Measurements from ENCODE around the gene TAOK3.

The TAOK3 gene

GRCh38 chr12:118334939-118335567, 37.7 kb downstream of the TAOK3 start:
- CTCF ChIA-PET: interaction anchor here (0.6 to 2.5 kb wide), 5 partner anchors 8 to 38 kb away, joined by 3 to 12 read pairs (median 6); partner anchors contain the start of gene TAOK3
- no CpG with 5 or more reads among the region's 4 CpGs for WGBS (ENCODE audit: insufficient coverage)
- peak in 1 of 3 donors; percentile 47 for DNase-seq
- Histone ChIP-seq H3K27me3 (replicated peaks in 2 of 5; ENCODE audit: control insufficient read depth in 4 of 5, insufficient read depth in 5 of 5, low read length in 4 of 5) (no peaks in the 10 kb centered on the region), H3K4me3 (ENCODE audit: control insufficient read depth in 1 of 7, extremely low read depth in 1 of 7, insufficient read depth in 4 of 7, low read depth in 2 of 7, low read length in 6 of 7) (no peak overlapping the region), H3K4me1 (ENCODE audit: control extremely low read depth in 1 of 4, control insufficient read depth in 4 of 4, insufficient read depth in 4 of 4, low read length in 3 of 4) (peaks cover 12 to 63% (median 38%) of the 10 kb centered on the region in 4 experiments), H3K27ac (ENCODE audit: insufficient read depth in 1 of 2, low read depth in 1 of 2, low read length in 2 of 2, poor library complexity in 1 of 2, severe bottlenecking in 2 of 2) (no peak overlapping the region), H3K9me3 (ENCODE audit: control extremely low read depth in 1 of 5, control insufficient read depth in 4 of 5, insufficient read depth in 2 of 5, low read depth in 1 of 5, low read length in 4 of 5) (no peaks in the 10 kb centered on the region), H3K36me3 (ENCODE audit: control insufficient read depth in 4 of 4, insufficient read depth in 4 of 4, low read length in 3 of 4) (peaks cover 0 to 7% (median 5%) of the 10 kb centered on the region in 4 experiments)
- POLR2A ChIA-PET: interaction anchor here (0.7 kb wide), 1 partner anchor 14 kb away, joined by 3 read pairs; no protein-coding TSS in a partner anchor

- WGBS (ENCODE audit: insufficient coverage): no CpG with 5 or more reads among the region's 3 CpGs
- DNase-seq: no peak
- CTCF ChIA-PET: interaction anchor here (0.6 to 2.5 kb wide), 4 partner anchors 20 to 34 kb away, joined by 3 to 12 read pairs (median 4); no protein-coding TSS in a partner anchor
- H3K27ac ChIP-seq (ENCODE audit: insufficient read depth in 1 of 2, low read depth in 1 of 2, low read length in 2 of 2, poor library complexity in 1 of 2, severe bottlenecking in 2 of 2): no peak overlapping the region
- no peaks in the 10 kb centered on the region for H3K9me3 ChIP-seq (ENCODE audit: control extremely low read depth in 1 of 5, control insufficient read depth in 4 of 5, insufficient read depth in 2 of 5, low read depth in 1 of 5, low read length in 4 of 5)
- no peak overlapping the region for H3K4me3 ChIP-seq (ENCODE audit: control insufficient read depth in 1 of 7, extremely low read depth in 1 of 7, insufficient read depth in 4 of 7, low read depth in 2 of 7, low read length in 6 of 7)
- no peaks in the 10 kb centered on the region for H3K27me3 ChIP-seq (replicated peaks in 2 of 5; ENCODE audit: control insufficient read depth in 4 of 5, insufficient read depth in 5 of 5, low read length in 4 of 5)
- POLR2A ChIA-PET: no interaction called here
- H3K36me3 ChIP-seq (ENCODE audit: control insufficient read depth in 4 of 4, insufficient read depth in 4 of 4, low read length in 3 of 4): peaks cover 0 to 7% (median 5%) of the 10 kb centered on the region in 4 experiments
- peaks cover 11 to 71% (median 43%) of the 10 kb centered on the region in 4 experiments for H3K4me1 ChIP-seq (ENCODE audit: control extremely low read depth in 1 of 4, control insufficient read depth in 4 of 4, insufficient read depth in 4 of 4, low read length in 3 of 4)
These were observed 38.5 kb downstream of the TAOK3 start for GRCh38 chr12:118334241-118334640.

- ChIA-PET POLR2A (interaction anchor here (0.6 kb wide), 1 partner anchor 25 kb away, joined by 3 read pairs; no protein-coding TSS in a partner anchor), CTCF (interaction anchor here (0.9 to 4.2 kb wide), 4 partner anchors 14 to 42 kb away, joined by 3 to 23 read pairs (median 12); partner anchors contain the start of genes SUDS3 and TAOK3)
- no CpG with 5 or more reads among the region's 4 CpGs for WGBS (ENCODE audit: insufficient coverage)
- Histone ChIP-seq H3K4me1 (ENCODE audit: control extremely low read depth in 1 of 4, control insufficient read depth in 4 of 4, insufficient read depth in 4 of 4, low read length in 3 of 4) (peaks cover 21 to 76% (median 52%) of the 10 kb centered on the region in 4 experiments), H3K4me3 (ENCODE audit: control insufficient read depth in 1 of 7, extremely low read depth in 1 of 7, insufficient read depth in 4 of 7, low read depth in 2 of 7, low read length in 6 of 7) (peak overlapping the region in 2 of 7 experiments; percentile 27 to 28), H3K27ac (ENCODE audit: insufficient read depth in 1 of 2, low read depth in 1 of 2, low read length in 2 of 2, poor library complexity in 1 of 2, severe bottlenecking in 2 of 2) (peak overlapping the region; percentile 80 to 88), H3K9me3 (ENCODE audit: control extremely low read depth in 1 of 5, control insufficient read depth in 4 of 5, insufficient read depth in 2 of 5, low read depth in 1 of 5, low read length in 4 of 5) (no peaks in the 10 kb centered on the region), H3K36me3 (ENCODE audit: control insufficient read depth in 4 of 4, insufficient read depth in 4 of 4, low read length in 3 of 4) (peaks cover 0 to 6% (median 3%) of the 10 kb centered on the region in 4 experiments), H3K27me3 (replicated peaks in 2 of 5; ENCODE audit: control insufficient read depth in 4 of 5, insufficient read depth in 5 of 5, low read length in 4 of 5) (no peaks in the 10 kb centered on the region)
- DNase-seq: peak in 2 of 3 donors; percentile 65 to 67
These were observed 40.2 kb downstream of the TAOK3 start for GRCh38 chr12:118332511-118332910.

GRCh38 chr12:118330421-118331018, 42.2 kb downstream of the TAOK3 start:
- POLR2A ChIA-PET: interaction anchor here (0.6 to 1.2 kb wide), 7 partner anchors 9 to 42 kb away, joined by 3 to 8 read pairs (median 4); partner anchors contain the start of gene TAOK3
- 0% methylated on average over 2 of the region's 3 CpGs for WGBS (ENCODE audit: insufficient coverage)
- Histone ChIP-seq H3K27me3 (replicated peaks in 2 of 5; ENCODE audit: control insufficient read depth in 4 of 5, insufficient read depth in 5 of 5, low read length in 4 of 5) (no peaks in the 10 kb centered on the region), H3K4me1 (ENCODE audit: control extremely low read depth in 1 of 4, control insufficient read depth in 4 of 4, insufficient read depth in 4 of 4, low read length in 3 of 4) (peaks cover 21 to 81% (median 65%) of the 10 kb centered on the region in 4 experiments), H3K9me3 (ENCODE audit: control extremely low read depth in 1 of 5, control insufficient read depth in 4 of 5, insufficient read depth in 2 of 5, low read depth in 1 of 5, low read length in 4 of 5) (no peaks in the 10 kb centered on the region), H3K36me3 (ENCODE audit: control insufficient read depth in 4 of 4, insufficient read depth in 4 of 4, low read length in 3 of 4) (peaks cover 0 to 9% (median 3%) of the 10 kb centered on the region in 4 experiments), H3K4me3 (ENCODE audit: control insufficient read depth in 1 of 7, extremely low read depth in 1 of 7, insufficient read depth in 4 of 7, low read depth in 2 of 7, low read length in 6 of 7) (peak overlapping the region in 2 of 7 experiments; percentile 50 to 55), H3K27ac (ENCODE audit: insufficient read depth in 1 of 2, low read depth in 1 of 2, low read length in 2 of 2, poor library complexity in 1 of 2, severe bottlenecking in 2 of 2) (peak overlapping the region; percentile 80 to 88)
- CTCF ChIA-PET: interaction anchor here (0.8 to 4.2 kb wide), 9 partner anchors 10 to 44 kb away, joined by 3 to 23 read pairs (median 5); partner anchors contain the start of genes SUDS3 and TAOK3
- DNase-seq: peak; percentile 93 to 99 (median 98)

- ChIA-PET CTCF (interaction anchor here (0.6 to 4.2 kb wide), 7 partner anchors 9 to 49 kb away, joined by 3 to 23 read pairs (median 4); partner anchors contain the start of genes SUDS3 and TAOK3), POLR2A (no interaction called here)
- peak in 2 of 3 donors; percentile 72 to 82 for DNase-seq
- Histone ChIP-seq H3K4me3 (ENCODE audit: control insufficient read depth in 1 of 7, extremely low read depth in 1 of 7, insufficient read depth in 4 of 7, low read depth in 2 of 7, low read length in 6 of 7) (peak overlapping the region in 5 of 7 experiments; percentile 16 to 39 (median 28)), H3K4me1 (ENCODE audit: control extremely low read depth in 1 of 4, control insufficient read depth in 4 of 4, insufficient read depth in 4 of 4, low read length in 3 of 4) (peaks cover 26 to 80% (median 62%) of the 10 kb centered on the region in 4 experiments), H3K27me3 (replicated peaks in 2 of 5; ENCODE audit: control insufficient read depth in 4 of 5, insufficient read depth in 5 of 5, low read length in 4 of 5) (no peaks in the 10 kb centered on the region), H3K36me3 (ENCODE audit: control insufficient read depth in 4 of 4, insufficient read depth in 4 of 4, low read length in 3 of 4) (peaks cover 0 to 6% (median 0%) of the 10 kb centered on the region in 4 experiments), H3K9me3 (ENCODE audit: control extremely low read depth in 1 of 5, control insufficient read depth in 4 of 5, insufficient read depth in 2 of 5, low read depth in 1 of 5, low read length in 4 of 5) (no peaks in the 10 kb centered on the region), H3K27ac (ENCODE audit: insufficient read depth in 1 of 2, low read depth in 1 of 2, low read length in 2 of 2, poor library complexity in 1 of 2, severe bottlenecking in 2 of 2) (peak overlapping the region; percentile 21 to 73)
- 88% methylated on average over 1 of the region's 3 CpGs for WGBS (ENCODE audit: insufficient coverage)
These were observed 44.0 kb downstream of the TAOK3 start for GRCh38 chr12:118328486-118329330.

GRCh38 chr12:118327391-118327790, 45.3 kb downstream of the TAOK3 start:
- Histone ChIP-seq H3K36me3 (ENCODE audit: control insufficient read depth in 4 of 4, insufficient read depth in 4 of 4, low read length in 3 of 4) (peaks cover 0 to 6% (median 0%) of the 10 kb centered on the region in 4 experiments), H3K9me3 (ENCODE audit: control extremely low read depth in 1 of 5, control insufficient read depth in 4 of 5, insufficient read depth in 2 of 5, low read depth in 1 of 5, low read length in 4 of 5) (no peaks in the 10 kb centered on the region), H3K4me3 (ENCODE audit: control insufficient read depth in 1 of 7, extremely low read depth in 1 of 7, insufficient read depth in 4 of 7, low read depth in 2 of 7, low read length in 6 of 7) (no peak overlapping the region), H3K4me1 (ENCODE audit: control extremely low read depth in 1 of 4, control insufficient read depth in 4 of 4, insufficient read depth in 4 of 4, low read length in 3 of 4) (peaks cover 24 to 72% (median 51%) of the 10 kb centered on the region in 4 experiments), H3K27me3 (replicated peaks in 2 of 5; ENCODE audit: control insufficient read depth in 4 of 5, insufficient read depth in 5 of 5, low read length in 4 of 5) (no peaks in the 10 kb centered on the region), H3K27ac (ENCODE audit: insufficient read depth in 1 of 2, low read depth in 1 of 2, low read length in 2 of 2, poor library complexity in 1 of 2, severe bottlenecking in 2 of 2) (peak overlapping the region in 1 of 2 experiments; percentile 73)
- CTCF ChIA-PET: interaction anchor here (0.9 to 1.3 kb wide), 4 partner anchors 8 to 50 kb away, joined by 3 to 4 read pairs (median 4); partner anchors contain the start of gene SUDS3
- no peak for DNase-seq
- POLR2A ChIA-PET: no interaction called here

Data from common myeloid progenitor, CD34-positive (primary cell).